ENCODE measurements around the gene PRSS21.

PRSS21 gene

GRCh38 chr16:2808181-2808580 is 8.9 kb upstream of the PRSS21 start:
- no peak for DNase-seq

- no peak for DNase-seq
Observed at GRCh38 chr16:2809149-2809760, 7.8 kb upstream of the PRSS21 start.

DNA sequence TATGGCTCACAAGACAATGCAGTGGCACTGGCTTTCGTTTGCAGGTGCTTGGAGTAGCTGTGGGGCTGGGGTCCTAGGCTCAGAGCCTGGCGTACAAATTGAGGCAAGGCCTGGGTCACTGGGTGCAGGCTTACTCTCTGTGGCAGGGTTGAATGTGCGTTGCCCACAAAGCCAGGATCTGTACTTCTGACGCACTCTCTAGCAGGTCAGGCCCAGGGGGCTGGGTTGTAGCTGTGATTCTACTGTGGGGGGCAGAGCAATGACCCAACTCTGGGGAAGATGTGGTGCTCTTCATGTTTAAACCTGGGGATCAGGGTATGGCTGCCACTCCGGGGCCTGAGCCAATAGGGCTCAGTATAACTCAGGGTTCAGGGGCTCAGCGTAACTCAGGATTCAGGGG is 6.4 kb upstream of the PRSS21 start:
- no peak for DNase-seq

- no peak for DNase-seq
Observed at GRCh38 chr16:2811703-2812471, 5.2 kb upstream of the PRSS21 start.

DNA sequence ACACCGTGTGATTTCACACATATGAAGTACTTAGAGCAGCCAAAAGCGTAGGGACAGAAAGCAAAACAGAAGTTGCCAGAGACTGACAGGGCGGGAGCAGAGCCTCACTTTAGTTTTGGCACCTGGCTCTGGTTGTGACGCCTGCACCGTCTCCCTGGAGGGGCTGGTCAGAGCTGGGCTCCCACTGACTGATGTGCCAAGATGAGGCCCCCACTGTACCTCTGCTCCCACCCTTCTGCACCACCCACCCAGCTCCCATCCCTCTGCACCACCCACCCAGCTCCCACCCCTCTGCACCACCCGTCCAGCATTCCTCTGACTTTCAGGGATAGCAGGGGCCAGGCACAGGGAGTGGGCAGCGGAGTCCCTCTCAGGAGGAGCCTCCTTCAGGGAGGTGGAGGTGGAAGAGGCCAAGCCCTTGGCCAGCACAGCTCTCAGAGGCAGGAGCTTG is 3.2 kb upstream of the PRSS21 start:
- DNase-seq: no peak

GRCh38 chr16:2814551-2815298 is 2.3 kb upstream of the PRSS21 start:
- DNase-seq: no peak

- no peak for DNase-seq
Observed at GRCh38 chr16:2815299-2815771, 1.7 kb upstream of the PRSS21 start.

- DNase-seq: no peak
Observed at GRCh38 chr16:2817340-2818271, 569 bp downstream of the PRSS21 start.

- DNase-seq: no peak
Observed at GRCh38 chr16:2818272-2818876, 1.3 kb downstream of the PRSS21 start.

DNA sequence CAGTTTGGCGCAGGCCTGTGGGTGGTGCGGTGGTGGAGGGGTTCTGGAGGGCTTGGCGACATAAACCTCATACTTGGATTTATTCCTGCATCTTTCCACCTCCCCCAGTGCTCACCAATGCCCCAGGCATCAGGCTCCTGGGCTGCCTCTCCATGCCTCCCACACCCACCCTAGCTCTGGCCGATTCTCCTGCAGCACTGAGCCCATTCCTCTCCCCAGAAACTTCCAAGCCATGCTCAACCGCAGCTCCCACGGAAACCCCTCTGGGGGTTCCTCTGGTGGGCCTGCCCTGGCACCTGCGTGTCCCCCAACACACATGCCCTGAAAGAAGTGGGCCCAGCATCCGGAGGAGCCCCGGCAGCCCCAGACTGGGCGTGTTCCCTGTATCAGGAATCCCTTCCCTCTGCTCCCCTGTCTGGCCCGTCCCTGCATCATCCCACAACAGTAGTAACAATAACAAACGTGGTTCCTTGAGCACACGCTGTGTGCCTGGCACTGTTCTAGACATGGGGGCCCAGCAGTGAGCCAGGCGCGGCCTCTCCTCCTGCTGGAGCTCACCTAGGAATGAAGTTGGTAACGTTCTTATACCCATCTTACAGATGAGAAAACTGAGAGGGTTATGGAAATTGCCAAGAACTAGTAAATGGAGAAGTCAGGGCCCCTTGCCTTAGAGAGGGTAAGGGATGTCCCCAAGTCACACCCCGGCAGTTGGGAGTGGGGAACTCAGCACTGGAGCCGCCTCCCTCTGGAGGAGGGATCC is 2.3 kb downstream of the PRSS21 start:
- no peak for DNase-seq

DNA sequence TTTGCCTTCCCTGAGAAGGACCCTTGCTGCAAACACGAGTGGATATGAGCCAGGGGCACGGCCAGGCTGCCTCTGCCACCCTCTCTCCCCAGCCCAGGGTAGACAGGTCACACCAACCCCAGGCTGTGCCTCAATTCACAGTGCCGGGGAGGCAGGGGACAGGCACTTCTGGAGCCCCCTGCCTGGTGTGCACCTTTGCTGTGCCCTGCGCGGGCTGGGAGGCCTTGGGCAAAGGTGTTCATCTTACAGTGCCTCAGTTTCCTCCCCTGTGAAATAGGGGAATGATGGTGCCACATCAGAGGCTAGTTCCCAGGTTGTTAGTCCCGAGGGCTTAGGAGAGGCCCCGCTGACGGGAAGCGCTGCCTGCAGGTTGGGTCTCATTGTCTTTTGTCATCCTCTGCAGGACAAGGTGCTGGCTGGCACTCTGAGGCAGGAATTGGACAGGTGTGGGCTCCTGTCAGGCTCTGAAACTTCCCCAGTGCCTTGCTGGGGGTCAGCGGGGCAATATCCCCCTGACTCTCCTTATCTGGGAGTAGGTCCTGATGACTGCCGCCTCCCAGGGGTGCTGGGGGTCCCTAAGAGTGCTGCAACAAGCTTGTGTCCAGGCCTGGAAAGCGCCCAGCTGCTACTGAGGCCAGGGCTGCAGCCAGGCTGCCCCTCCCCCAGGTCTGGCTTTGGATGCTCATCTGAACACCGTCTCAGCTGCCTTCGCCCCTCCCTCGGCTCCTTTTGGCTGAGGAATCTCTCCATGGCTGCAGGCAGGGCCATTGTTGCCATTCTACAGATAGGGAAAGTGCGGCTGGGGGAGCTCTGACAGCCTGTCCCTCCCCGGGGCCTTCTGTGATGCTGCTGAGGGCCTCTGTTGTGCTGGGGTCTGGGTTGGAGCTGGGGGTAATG is 3.1 kb downstream of the PRSS21 start:
- DNase-seq: no peak

DNA sequence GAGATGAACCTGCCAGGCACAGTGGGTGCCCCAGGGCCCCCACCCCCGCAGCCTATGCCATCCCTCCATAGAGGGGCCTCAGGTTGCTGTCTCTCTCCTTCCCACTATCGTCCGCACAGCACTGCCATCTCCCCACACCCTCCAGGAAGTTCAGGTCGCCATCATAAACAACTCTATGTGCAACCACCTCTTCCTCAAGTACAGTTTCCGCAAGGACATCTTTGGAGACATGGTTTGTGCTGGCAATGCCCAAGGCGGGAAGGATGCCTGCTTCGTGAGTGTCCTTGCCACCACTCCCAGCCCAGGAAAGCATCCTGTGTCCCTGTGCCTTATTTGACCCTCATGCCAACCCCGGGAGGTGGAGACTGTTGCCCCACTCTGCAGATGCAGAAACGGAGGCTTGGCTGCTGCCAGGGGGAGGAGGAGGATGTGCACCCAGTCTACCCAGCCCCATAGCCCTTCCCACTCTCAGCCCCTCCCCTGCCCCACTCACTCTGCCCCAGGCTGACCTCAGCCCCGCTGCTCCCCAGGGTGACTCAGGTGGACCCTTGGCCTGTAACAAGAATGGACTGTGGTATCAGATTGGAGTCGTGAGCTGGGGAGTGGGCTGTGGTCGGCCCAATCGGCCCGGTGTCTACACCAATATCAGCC is 3.9 kb downstream of the PRSS21 start:
- no peak for DNase-seq

DNA sequence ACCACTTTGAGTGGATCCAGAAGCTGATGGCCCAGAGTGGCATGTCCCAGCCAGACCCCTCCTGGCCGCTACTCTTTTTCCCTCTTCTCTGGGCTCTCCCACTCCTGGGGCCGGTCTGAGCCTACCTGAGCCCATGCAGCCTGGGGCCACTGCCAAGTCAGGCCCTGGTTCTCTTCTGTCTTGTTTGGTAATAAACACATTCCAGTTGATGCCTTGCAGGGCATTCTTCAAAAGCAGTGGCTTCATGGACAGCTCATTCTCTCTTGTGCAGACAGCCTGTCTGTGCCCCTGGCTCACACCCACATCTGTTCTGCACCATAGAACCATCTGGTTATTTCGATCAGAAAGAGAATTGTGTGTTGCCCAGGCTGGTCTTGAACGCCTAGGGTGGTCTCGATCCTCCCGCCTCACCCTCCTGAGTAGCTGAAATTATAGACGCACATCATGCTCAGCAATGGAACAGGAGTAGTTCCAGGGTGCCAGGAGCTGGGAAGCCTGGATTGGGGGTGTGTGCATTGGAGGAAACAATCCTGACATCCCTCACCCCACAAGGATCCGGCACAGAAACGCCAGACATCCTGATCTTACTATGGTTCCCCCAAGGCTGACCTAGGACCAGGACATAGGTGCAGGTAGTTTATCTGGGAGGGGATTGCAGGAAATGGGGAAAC is 4.6 kb downstream of the PRSS21 start:
- no peak for DNase-seq

- DNase-seq: no peak
Observed at GRCh38 chr16:2822158-2822495, 5.1 kb downstream of the PRSS21 start.

DNA sequence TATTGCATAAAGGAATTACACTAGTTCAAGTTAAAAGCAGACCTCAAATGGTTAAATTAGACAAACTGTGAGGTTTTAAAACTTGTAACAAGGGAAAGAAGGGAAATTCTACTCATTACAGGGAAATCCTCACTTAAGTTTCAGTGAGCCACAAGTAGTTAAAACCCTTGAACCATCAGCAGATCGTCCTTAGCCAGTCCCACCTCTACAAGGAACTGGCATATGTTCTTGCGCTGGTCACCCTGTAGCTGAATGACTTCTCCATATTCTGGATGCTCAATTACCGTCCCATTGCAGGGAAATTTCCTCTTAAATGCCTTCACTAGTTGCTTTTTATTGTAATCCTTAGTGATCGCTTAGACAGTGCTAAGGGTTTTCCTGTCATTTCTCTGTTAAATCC is 5.5 kb downstream of the PRSS21 start:
- no peak for DNase-seq

GRCh38 chr16:2824626-2825025 is 7.6 kb downstream of the PRSS21 start:
- DNase-seq: no peak

- no peak for DNase-seq
Observed at GRCh38 chr16:2825049-2825742, 8.2 kb downstream of the PRSS21 start.

- DNase-seq: no peak
Observed at GRCh38 chr16:2825906-2826305, 8.9 kb downstream of the PRSS21 start.

Measured in NCI-H446 treated with DMSO at 0.1 percent for 48 hours (cell line).